ENCODE results near the gene DHRS1. TPM values are rescaled to one million over a fixed set of nuclear protein-coding genes. Genes with fewer than 3 reads are reported as not detected.

Gene DHRS1
- total and polyA plus RNA-seq, 2 of the 4 experiments (the other 2 are of a cell fraction), result 15.8 to 38.6 TPM

DNA sequence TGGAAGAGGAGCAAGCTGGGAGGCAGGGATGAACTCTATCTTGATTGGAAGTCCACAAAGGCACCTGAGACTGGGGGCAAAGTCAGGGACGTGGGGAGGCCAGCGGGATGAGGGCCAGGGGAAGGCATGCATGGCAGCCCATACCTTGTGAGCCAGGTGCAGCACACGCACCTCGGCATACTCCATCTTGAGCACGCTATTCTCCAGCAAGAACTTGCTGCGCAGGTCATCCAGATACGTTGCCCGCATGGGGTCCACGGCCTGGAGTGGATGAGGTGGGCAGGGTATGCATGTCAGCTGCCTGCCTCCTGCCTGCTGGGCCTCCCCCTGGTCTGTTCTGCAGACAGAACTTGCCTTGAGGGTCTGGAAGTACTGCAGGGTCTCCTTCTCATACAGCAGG, 32.1 kb downstream of the DHRS1 start:
- H3K36me3 ChIP-seq (ENCODE audit: control insufficient read depth, insufficient read depth, low read length), result peaks cover 29% of the 10 kb centered on the region
- H4K5ac ChIP-seq (ENCODE audit: low read depth, low read length), result no peak overlapping the region
- no peak overlapping the region for H3K4me3 ChIP-seq (ENCODE audit: insufficient read depth, low read depth, low read length)
- H3K4me2 ChIP-seq (ENCODE audit: low read depth, low read length), result no peak overlapping the region
- 81% methylated on average over 5 of the region's 9 CpGs; no CpG with 5 or more reads in 1 of the 2 experiments for WGBS, 2 experiments (ENCODE audit: extremely low coverage in 2 of 2, insufficient read length in 1 of 2)
- H2AK5ac ChIP-seq (ENCODE audit: low read depth, low read length), result no peak overlapping the region
- no peak overlapping the region for H4K91ac ChIP-seq (ENCODE audit: insufficient read depth, low read depth, low read length)
- peaks cover 8 to 18% of the 10 kb centered on the region in 2 experiments for H3K79me1 ChIP-seq (ENCODE audit: low read depth in 1 of 2, low read length in 2 of 2)
- H3K9ac ChIP-seq (ENCODE audit: low read depth, low read length), result no peak overlapping the region
- ChIA-PET CTCF (no interaction called here), POLR2A (ENCODE audit: unreplicated experiment) (no interaction called here)
- no peak overlapping the region for H2BK20ac ChIP-seq (ENCODE audit: low read depth, low read length)
- no peak overlapping the region for H2AFZ ChIP-seq (replicated peaks; ENCODE audit: low read length, poor library complexity)
- no peaks in the 10 kb centered on the region for H4K20me1 ChIP-seq (ENCODE audit: insufficient read depth, low read length)
- in situ Hi-C loops (cut with MboI; ENCODE audit: low sequenced_read_pairs), result no loop called here
- DNase-seq (no peak), ATAC-seq (ENCODE audit: low read depth) (no peak)
- no peak overlapping the region for H3K14ac ChIP-seq (replicated peaks; ENCODE audit: low read depth, low read length)
- no peak overlapping the region for H2BK15ac ChIP-seq (ENCODE audit: low read depth, low read length)
- H2BK5ac ChIP-seq (ENCODE audit: low read depth, low read length, poor library complexity, severe bottlenecking), result no peak overlapping the region
- H3K23ac ChIP-seq (ENCODE audit: low read depth, low read length), result no peak overlapping the region
- peaks cover 5% of the 10 kb centered on the region; the same call in 1 of the 2 replicates for H3K4me1 ChIP-seq (ENCODE audit: control insufficient read depth, insufficient read depth, low read length)
- intact Hi-C loops (cut with micrococcal nuclease), result no loop called here
- no peak overlapping the region for H3K56ac ChIP-seq (ENCODE audit: extremely low read depth, insufficient read depth, low read length)
- no peak for TF ChIP-seq CEBPB (IDR thresholded peaks at IDR 0.05; ENCODE audit: low read depth, low read length)
- no peak for TF ChIP-seq RAD21 (IDR thresholded peaks at IDR 0.05; ENCODE audit: low read length)
- TF ChIP-seq CHD1 (IDR thresholded peaks at IDR 0.05; ENCODE audit: low read depth, low read length), result no peak
- no peak for TF ChIP-seq MAZ (IDR thresholded peaks at IDR 0.05; ENCODE audit: borderline replicate concordance, low read depth, low read length)
- TF ChIP-seq, protein P1, sequence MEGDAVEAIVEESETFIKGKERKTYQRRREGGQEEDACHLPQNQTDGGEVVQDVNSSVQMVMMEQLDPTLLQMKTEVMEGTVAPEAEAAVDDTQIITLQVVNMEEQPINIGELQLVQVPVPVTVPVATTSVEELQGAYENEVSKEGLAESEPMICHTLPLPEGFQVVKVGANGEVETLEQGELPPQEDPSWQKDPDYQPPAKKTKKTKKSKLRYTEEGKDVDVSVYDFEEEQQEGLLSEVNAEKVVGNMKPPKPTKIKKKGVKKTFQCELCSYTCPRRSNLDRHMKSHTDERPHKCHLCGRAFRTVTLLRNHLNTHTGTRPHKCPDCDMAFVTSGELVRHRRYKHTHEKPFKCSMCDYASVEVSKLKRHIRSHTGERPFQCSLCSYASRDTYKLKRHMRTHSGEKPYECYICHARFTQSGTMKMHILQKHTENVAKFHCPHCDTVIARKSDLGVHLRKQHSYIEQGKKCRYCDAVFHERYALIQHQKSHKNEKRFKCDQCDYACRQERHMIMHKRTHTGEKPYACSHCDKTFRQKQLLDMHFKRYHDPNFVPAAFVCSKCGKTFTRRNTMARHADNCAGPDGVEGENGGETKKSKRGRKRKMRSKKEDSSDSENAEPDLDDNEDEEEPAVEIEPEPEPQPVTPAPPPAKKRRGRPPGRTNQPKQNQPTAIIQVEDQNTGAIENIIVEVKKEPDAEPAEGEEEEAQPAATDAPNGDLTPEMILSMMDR (conservative IDR thresholded peaks at IDR 0.05; ENCODE audit: low read depth, low read length), result no peak
- no peak for TF ChIP-seq BHLHE40 (IDR thresholded peaks at IDR 0.05; ENCODE audit: low read depth, low read length)
- TF ChIP-seq POLR2A (IDR thresholded peaks at IDR 0.05; ENCODE audit: low read depth, low read length), result no peak
- no peak for TF ChIP-seq RCOR1 (IDR thresholded peaks at IDR 0.05; ENCODE audit: insufficient replicate concordance, low read length)
- no peak for TF ChIP-seq MXI1 (IDR thresholded peaks at IDR 0.05; ENCODE audit: borderline replicate concordance, low read depth, low read length)
- TF ChIP-seq, protein P2, sequence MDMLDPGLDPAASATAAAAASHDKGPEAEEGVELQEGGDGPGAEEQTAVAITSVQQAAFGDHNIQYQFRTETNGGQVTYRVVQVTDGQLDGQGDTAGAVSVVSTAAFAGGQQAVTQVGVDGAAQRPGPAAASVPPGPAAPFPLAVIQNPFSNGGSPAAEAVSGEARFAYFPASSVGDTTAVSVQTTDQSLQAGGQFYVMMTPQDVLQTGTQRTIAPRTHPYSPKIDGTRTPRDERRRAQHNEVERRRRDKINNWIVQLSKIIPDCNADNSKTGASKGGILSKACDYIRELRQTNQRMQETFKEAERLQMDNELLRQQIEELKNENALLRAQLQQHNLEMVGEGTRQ (IDR thresholded peaks at IDR 0.05; ENCODE audit: low read depth, low read length), result no peak
- TF ChIP-seq, protein P3, sequence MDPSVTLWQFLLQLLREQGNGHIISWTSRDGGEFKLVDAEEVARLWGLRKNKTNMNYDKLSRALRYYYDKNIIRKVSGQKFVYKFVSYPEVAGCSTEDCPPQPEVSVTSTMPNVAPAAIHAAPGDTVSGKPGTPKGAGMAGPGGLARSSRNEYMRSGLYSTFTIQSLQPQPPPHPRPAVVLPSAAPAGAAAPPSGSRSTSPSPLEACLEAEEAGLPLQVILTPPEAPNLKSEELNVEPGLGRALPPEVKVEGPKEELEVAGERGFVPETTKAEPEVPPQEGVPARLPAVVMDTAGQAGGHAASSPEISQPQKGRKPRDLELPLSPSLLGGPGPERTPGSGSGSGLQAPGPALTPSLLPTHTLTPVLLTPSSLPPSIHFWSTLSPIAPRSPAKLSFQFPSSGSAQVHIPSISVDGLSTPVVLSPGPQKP (IDR thresholded peaks at IDR 0.05; ENCODE audit: borderline replicate concordance, low read depth, low read length), result no peak
- no peak for TF ChIP-seq NFE2L2 (IDR thresholded peaks at IDR 0.05; ENCODE audit: low read depth, low read length)
- no peak for TF ChIP-seq MAFK (IDR thresholded peaks at IDR 0.05; ENCODE audit: low read depth, low read length)
- no peak for TF ChIP-seq FOS (IDR thresholded peaks at IDR 0.05; ENCODE audit: low read depth, low read length)
- no peak for TF ChIP-seq SMC3 (IDR thresholded peaks at IDR 0.05; ENCODE audit: low read depth, low read length)
- no peak for TF ChIP-seq RFX5 (IDR thresholded peaks at IDR 0.05; ENCODE audit: low read depth, low read length)
- H3K27ac ChIP-seq (ENCODE audit: insufficient read depth, low read length), result no peak overlapping the region
- H3K18ac ChIP-seq (ENCODE audit: low read depth, low read length), result no peak overlapping the region
- H3K9me3 ChIP-seq (ENCODE audit: control insufficient read depth, insufficient read depth, low read length), result no peaks in the 10 kb centered on the region
- BruUV-seq (replicated peaks), result no TSS peak
- no peak overlapping the region for H4K8ac ChIP-seq (ENCODE audit: low read depth in 2 of 2, low read length in 2 of 2)
- dilution Hi-C loops (cut with HindIII; ENCODE audit: low sequenced_read_pairs, unreplicated experiment), result no loop called here
- no peak overlapping the region for H3K4ac ChIP-seq (ENCODE audit: low read depth, low read length)
- no peak overlapping the region for H2AK9ac ChIP-seq (replicated peaks; ENCODE audit: low read depth, low read length, poor library complexity)
- H3K9me1 ChIP-seq (ENCODE audit: insufficient read depth, low read length), result peaks cover 5% of the 10 kb centered on the region; the same call in 1 of the 2 replicates
- H3K27me3 ChIP-seq (ENCODE audit: control insufficient read depth, insufficient read depth, low read length), result no peaks in the 10 kb centered on the region
- no peak overlapping the region for H2BK120ac ChIP-seq (ENCODE audit: low read depth, low read length)
